Stimulated activated CD4-positive, alpha-beta T cell treated with anti-CD3 and anti-CD28 coated beads, Interleukin-2, amount 100 ng/mL, for 4 hours (primary cell): Measurements from ENCODE around the gene CACNA2D3.
"Not testable (repeated sequence)": the region's sequence is repeated elsewhere in the genome, so short reads cannot be mapped to it uniquely, and the experiment has no call there.

Source experiments
- DNase-seq: peaks from one replicate; pipeline ENCODE4 v3.0.0-alpha.2; 2020; ENCODE audit warnings: low read depth

CACNA2D3 gene

GRCh38 chr3:54464554-54464953 is 342.2 kb downstream of the CACNA2D3 start:
- DNase-seq = not testable (repeated sequence)

- DNase-seq = no peak
These were observed 354.5 kb downstream of the CACNA2D3 start for GRCh38 chr3:54476891-54477290.

DNA sequence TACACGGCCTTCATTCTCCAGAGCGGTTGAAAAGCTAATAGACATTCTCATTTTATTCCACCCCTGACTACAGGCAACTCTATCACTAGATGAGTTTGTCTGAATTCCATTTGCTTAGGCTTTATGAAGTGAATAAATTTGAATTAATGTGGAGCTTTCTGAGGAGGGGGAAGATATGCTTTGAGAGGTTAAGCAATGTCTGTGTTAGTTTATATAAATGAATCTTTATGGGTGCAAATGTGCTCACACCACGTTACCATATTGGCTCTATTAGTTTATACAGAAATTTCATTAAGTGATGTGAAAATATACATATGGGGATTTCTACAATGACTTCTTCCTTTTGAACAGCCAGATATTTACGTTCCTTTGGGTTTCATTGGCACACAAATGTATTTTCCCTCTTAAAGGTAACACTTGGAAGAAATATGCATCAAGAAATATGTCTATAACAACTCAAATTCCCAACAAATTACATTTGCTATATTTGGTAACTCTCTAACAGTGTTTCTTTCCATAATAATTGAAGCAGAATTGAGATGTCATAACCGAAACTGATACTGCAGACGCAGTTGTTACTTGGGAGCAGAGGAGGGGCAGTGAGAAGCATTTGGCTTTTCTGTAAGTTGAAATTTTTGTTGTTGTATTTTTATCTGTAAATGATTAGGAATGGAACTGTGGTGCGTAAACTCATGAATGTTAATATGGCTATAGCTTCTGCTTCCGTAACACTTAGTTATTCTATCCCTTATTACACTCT is 359.4 kb downstream of the CACNA2D3 start:
- DNase-seq = no peak

DNA sequence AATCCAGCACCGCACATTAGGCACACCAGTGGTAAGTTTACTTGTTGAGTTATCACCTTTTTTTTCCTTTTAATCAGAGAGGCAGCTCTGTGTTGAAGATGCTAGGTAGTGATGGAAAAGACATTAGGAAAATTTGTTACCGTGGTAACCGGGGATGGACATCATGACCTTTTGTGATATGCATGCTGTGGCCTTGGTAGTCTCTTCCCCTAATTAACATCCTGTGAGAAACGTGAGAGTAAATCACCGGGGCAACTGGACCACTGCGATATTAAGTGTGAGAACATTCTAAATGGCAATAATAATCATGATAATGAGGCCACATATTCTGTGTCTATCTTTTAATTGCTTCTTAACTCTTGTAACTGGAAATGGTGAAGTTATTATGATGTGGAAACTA is 362.0 kb downstream of the CACNA2D3 start:
- no peak for DNase-seq

- DNase-seq = no peak
These were observed 364.0 kb downstream of the CACNA2D3 start for GRCh38 chr3:54486317-54486716.

- DNase-seq = no peak
These were observed 365.9 kb downstream of the CACNA2D3 start for GRCh38 chr3:54488297-54488696.

GRCh38 chr3:54494209-54494608 is 371.9 kb downstream of the CACNA2D3 start:
- DNase-seq = no peak

GRCh38 chr3:54506603-54507002 is 384.3 kb downstream of the CACNA2D3 start:
- no peak for DNase-seq

DNA sequence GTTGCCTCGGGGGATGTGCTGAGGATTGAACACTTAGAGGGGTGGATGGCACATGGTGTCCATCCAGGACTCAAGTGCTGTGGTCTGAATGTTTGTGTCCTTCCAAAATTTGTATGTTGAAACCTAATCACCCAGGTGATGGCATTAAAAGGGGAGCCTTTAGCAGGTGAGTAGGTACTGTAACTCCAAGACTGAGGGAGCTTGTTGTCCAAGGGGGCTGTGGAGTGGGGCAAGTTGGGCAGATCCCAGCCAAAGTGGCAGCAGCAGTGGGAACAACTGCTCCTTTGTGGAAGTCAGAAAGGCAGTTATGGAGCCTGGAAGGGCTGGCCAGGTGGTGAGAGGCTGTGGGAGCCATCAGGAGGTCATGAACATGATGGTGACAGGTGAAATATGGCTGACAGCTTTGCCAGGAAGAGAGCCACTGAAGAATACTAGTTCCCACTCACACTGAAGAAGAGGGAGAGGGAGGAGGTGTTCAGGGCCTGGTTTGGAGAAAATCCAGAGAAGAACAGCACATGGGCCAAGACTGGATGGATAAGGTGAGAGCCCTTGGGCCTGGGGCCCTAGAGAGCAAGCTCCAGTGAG is 385.6 kb downstream of the CACNA2D3 start:
- DNase-seq = no peak

DNA sequence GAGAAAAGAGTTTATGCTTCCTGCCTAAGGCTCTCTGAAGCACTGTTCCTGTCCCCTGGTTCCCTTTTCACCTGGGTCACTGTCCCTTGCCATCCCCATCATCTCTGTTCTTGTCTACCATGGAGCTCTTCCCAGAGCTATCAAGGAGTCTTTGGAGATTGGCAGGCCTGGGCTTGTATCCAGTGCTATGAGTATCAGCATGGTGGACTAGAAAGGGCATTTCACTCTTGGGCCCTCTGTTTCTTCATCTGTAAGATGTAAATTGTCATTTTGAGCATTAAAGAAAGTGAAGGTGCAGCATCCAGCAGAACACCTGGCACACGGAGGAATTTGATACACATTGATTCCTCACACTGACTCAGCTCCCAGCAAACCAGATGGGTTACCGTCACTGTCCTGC is 388.2 kb downstream of the CACNA2D3 start:
- no peak for DNase-seq

DNA sequence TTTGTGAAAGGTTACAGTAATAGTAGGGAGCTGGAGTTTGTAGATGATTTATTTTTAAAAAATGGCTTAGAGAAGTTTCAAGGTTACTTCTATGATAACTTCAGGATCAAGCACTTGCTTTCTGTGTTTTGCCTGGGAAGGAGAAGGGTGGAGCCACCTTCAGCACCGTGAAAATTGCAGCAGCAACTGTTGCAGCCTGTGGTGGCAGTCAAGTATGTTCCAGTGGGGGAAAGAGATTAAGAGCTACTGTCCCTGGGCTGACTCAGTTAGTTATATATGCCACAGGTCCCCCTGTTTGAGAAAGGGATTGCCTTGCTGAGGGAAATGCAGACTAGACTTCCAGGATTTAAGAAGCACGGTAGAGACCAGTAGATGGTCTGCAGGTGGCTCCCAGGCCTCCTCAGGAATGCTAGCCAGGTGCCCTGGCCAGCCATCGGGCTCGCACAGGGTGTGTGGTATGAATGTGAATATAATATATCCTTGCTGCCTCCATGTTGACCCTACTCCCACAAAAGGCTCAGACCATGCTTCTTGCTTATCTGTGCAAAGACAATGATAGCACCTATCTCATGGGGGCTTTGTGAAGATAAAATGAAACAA is 389.5 kb downstream of the CACNA2D3 start:
- no peak for DNase-seq

DNA sequence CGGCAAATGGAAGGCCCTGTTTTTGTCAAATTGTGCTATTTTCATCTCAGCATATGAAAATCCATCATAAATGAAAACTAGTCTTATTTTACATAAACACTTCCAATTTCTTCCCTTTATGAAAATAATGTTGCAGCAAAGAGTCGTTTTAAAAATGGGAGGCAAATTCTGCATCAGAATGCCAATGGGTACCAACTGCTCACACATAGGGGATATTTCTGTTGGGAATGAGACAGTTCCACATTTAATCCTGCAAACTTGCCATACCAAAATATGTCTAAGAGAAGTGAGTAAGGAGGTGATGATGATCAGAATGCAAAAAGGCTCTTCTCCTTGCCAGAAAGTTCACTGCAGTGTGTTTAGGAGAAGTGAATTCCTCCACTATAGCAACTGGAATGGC is 391.7 kb downstream of the CACNA2D3 start:
- no peak for DNase-seq

- DNase-seq = no peak
These were observed 392.1 kb downstream of the CACNA2D3 start for GRCh38 chr3:54514416-54514815.

- DNase-seq = no peak
These were observed 393.3 kb downstream of the CACNA2D3 start for GRCh38 chr3:54515441-54516213.

GRCh38 chr3:54517424-54517823 is 395.1 kb downstream of the CACNA2D3 start:
- no peak for DNase-seq

DNA sequence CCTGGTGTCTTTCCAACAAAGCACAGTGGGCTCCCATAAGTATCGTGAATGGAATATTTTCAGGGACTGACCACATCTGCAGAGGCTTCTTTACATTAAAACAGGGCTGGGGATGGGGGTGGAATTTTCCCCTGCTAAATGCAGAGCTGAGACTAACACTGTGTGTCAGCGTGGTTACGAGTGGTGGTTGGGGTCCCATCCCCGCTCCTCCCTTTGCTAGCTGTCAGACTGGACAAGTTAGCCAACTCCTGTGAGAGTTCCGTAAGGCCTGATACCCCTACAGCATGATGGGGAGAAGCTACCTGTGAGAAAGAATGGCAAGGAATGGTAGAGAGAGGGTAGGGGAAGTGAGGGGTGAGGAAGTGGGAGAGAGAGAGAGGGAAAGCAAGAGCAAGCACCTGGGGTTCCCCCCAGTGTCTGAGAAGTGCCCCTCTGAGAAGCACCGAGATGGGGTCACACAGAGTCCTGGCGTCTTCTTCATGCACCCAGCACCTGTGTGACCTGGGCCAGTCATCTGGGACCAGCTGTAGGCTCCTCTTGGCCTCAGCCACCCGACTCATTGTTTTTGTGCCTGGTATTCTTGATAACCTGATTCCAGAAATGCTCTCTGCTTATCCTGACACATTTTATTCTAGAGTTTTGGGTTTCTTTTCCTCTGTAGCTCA is 395.8 kb downstream of the CACNA2D3 start:
- DNase-seq = no peak

- DNase-seq = no peak
These were observed 397.1 kb downstream of the CACNA2D3 start for GRCh38 chr3:54519493-54519892.

- no peak for DNase-seq
These were observed 397.7 kb downstream of the CACNA2D3 start for GRCh38 chr3:54520060-54520459.

GRCh38 chr3:54527521-54527920 is 405.2 kb downstream of the CACNA2D3 start:
- no peak for DNase-seq

GRCh38 chr3:54527953-54528352 is 405.6 kb downstream of the CACNA2D3 start:
- no peak for DNase-seq

GRCh38 chr3:54528668-54529067 is 406.3 kb downstream of the CACNA2D3 start:
- no peak for DNase-seq

DNA sequence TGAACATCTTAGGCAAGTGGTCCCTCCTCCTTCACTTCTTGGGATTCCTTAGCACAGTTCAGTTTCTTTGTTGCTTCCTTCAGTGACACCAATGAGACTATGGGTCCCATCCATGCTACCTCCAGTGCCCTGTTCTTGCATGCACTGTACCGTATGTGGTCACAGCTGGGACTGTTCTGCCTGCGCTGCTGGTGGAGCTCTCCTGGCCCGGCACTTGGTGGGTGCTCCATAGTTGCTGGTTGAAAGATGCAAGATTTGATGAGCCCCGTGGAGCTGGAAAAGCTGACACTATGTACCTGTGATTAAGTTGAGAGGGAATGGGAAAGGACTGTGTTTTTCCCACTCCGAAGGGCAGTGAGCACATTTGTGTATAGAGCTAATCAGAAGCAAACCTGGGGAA is 407.7 kb downstream of the CACNA2D3 start:
- no peak for DNase-seq
